ENCODE results near the gene RPS2. TPM values are rescaled to one million over a fixed set of nuclear protein-coding genes. Genes with fewer than 3 reads are reported as not detected.

RPS2 gene
- total and polyA plus RNA-seq, 2 of the 8 experiments (the other 6 are each of a cell fraction or from before 2014, with no cell fraction given), result 4,042 to 16,783 TPM

GRCh38 chr16:1971796-1972489, 7.3 kb upstream of the RPS2 start, which contains the start of gene TBL3 (continued):
- TF ChIP-seq TEAD4 (IDR thresholded peaks at IDR 0.05; ENCODE audit: low read depth, low read length), result 0 out of 2 replicates have a peak, but pooled peaks have one; percentile 7
- peak; percentile 82 for TF ChIP-seq PHF8 (conservative IDR thresholded peaks at IDR 0.05; ENCODE audit: low read depth, low read length)
- TF ChIP-seq KDM5A (IDR thresholded peaks at IDR 0.05; ENCODE audit: low read length), result peak; percentile 96
- no peak for TF ChIP-seq CEBPB (IDR thresholded peaks at IDR 0.05; ENCODE audit: low read depth, low read length)
- no peak for TF ChIP-seq JUN (IDR thresholded peaks at IDR 0.05; ENCODE audit: low read depth, low read length)
- no peak for TF ChIP-seq HDAC6 (IDR thresholded peaks at IDR 0.05; ENCODE audit: low read depth, low read length)
- peak; percentile 100 for TF ChIP-seq YY1 (IDR thresholded peaks at IDR 0.05; ENCODE audit: low read depth, low read length)
- TF ChIP-seq RXRA (IDR thresholded peaks at IDR 0.05; ENCODE audit: insufficient read depth, low read depth, low read length), result no peak
- no peak for TF ChIP-seq RFX5 (IDR thresholded peaks at IDR 0.05; ENCODE audit: borderline replicate concordance, low read depth, low read length)
- TF ChIP-seq ASH2L (IDR thresholded peaks at IDR 0.05; ENCODE audit: low read length), result peak; percentile 90
- TF ChIP-seq USF2 (IDR thresholded peaks at IDR 0.05; ENCODE audit: low read length), result no peak
- TF ChIP-seq SUZ12 (IDR thresholded peaks at IDR 0.05; ENCODE audit: low read length), result no peak
- TF ChIP-seq CHD2 (IDR thresholded peaks at IDR 0.05; ENCODE audit: low read length), result peak; percentile 74
- no peak; a peak in 1 of 4 replicates for TF ChIP-seq RAD21 (IDR thresholded peaks at IDR 0.05 in 1 of 2, conservative IDR thresholded peaks at IDR 0.05 in 1 of 2; ENCODE audit: low read depth in 2 of 2, low read length in 2 of 2)
- no peak for TF ChIP-seq NANOG (IDR thresholded peaks at IDR 0.05; ENCODE audit: insufficient read depth, low read depth, low read length, poor library complexity, severe bottlenecking)
- TF ChIP-seq POLR2AphosphoS5 (IDR thresholded peaks at IDR 0.05; ENCODE audit: low read depth, low read length), result peak; percentile 90
- no peak for TF ChIP-seq E2F6 (IDR thresholded peaks at IDR 0.05)
- TF ChIP-seq ZNF274 (IDR thresholded peaks at IDR 0.05; ENCODE audit: borderline replicate concordance, extremely low read depth, low read length), result no peak
- no peak for TF ChIP-seq BACH1 (IDR thresholded peaks at IDR 0.05; ENCODE audit: low read length)
- peak; percentile 99 for TF ChIP-seq TAF7 (optimal IDR thresholded peaks at IDR 0.05; ENCODE audit: borderline replicate concordance, low read depth, low read length)
- peak; percentile 46 for TF ChIP-seq CTBP2 (IDR thresholded peaks at IDR 0.05; ENCODE audit: borderline replicate concordance, insufficient read depth, insufficient read length, low read length)
- TF ChIP-seq RNF2 (IDR thresholded peaks at IDR 0.05; ENCODE audit: borderline replicate concordance, low read depth, low read length, missing control alignments, poor library complexity, severe bottlenecking), result no peak

Data from H1 (cell line).